GM13977 (cell line): ENCODE results near the gene DOLPP1.

ENCODE experiments used
- DNase-seq: peaks from one replicate; pipeline ENCODE4 v3.0.0; 2012; ENCODE audit warnings: low spot score
- in situ Hi-C: fragments of 300-500 bp; cut with MboI; formaldehyde crosslinking; loops from one replicate; pipeline ENCODE4 v1.12.0; 2022; ENCODE audit warnings: low sequenced_read_pairs, low pct_unique_long_range_greater_than_20kb, mixed read lengths, inconsistent platforms; ENCODE audit not compliant: unreplicated experiment
- TF ChIP-seq, protein P1 (sequence below): IDR thresholded peaks from 2 replicates; pipeline ENCODE4 v1.5.1; 2012; ENCODE audit warnings: mild to moderate bottlenecking, control low read depth; ENCODE audit not compliant: insufficient read depth; ENCODE audit errors: extremely low read depth, missing control alignments

DOLPP1 gene

DNA sequence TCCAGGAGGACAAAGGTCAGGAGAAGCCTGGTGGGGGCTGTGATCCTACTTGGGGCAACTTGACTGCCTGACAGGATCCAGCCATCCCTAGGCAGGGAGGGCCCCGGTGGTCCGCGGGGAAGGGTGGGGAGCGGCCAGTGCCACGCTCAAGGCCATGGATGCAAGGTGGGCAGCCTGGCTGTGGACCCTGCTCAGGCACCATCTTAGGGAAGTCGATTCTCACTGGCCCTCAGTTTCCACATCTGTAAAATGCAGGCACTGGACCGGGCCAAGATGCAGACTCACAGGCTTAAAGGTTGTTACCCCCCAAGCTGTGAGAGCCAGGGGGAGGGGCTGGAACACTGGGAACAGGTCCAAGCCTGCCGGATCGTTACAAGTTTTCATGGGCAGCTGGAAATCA is 8.7 kb upstream of the DOLPP1 start:
- no peak for DNase-seq
- in situ Hi-C loops: no loop called here
- TF ChIP-seq, protein P1, sequence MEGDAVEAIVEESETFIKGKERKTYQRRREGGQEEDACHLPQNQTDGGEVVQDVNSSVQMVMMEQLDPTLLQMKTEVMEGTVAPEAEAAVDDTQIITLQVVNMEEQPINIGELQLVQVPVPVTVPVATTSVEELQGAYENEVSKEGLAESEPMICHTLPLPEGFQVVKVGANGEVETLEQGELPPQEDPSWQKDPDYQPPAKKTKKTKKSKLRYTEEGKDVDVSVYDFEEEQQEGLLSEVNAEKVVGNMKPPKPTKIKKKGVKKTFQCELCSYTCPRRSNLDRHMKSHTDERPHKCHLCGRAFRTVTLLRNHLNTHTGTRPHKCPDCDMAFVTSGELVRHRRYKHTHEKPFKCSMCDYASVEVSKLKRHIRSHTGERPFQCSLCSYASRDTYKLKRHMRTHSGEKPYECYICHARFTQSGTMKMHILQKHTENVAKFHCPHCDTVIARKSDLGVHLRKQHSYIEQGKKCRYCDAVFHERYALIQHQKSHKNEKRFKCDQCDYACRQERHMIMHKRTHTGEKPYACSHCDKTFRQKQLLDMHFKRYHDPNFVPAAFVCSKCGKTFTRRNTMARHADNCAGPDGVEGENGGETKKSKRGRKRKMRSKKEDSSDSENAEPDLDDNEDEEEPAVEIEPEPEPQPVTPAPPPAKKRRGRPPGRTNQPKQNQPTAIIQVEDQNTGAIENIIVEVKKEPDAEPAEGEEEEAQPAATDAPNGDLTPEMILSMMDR: no peak

DNA sequence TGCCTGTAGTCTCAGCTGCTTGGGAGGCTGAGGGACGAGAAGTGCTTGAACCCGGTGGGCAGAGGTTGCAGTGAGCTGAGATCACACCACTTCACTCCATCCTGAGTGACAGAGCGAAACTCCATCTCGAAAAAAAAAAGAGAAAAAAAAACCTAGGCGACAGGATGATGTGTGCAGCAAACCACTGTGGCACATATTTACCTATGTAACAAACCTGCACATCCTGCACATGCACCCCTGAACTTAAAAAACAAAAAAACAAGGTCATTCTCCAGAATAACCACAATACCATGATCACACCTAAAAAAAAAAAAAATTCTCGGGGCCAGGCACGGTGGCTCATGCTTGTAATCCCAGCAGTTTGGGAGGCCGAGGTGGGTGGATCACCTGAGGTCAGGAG is 7.5 kb upstream of the DOLPP1 start:
- no peak for DNase-seq
- TF ChIP-seq, protein P1: no peak
- in situ Hi-C loops: no loop called here

- no peak for DNase-seq
- TF ChIP-seq, protein P1: no peak
- in situ Hi-C loops: no loop called here
Measured at GRCh38 chr9:129074106-129074505, 6.8 kb upstream of the DOLPP1 start.

- TF ChIP-seq, protein P1: no peak
- no peak for DNase-seq
- in situ Hi-C loops: no loop called here
Measured at GRCh38 chr9:129075996-129076639, 4.8 kb upstream of the DOLPP1 start.

DNA sequence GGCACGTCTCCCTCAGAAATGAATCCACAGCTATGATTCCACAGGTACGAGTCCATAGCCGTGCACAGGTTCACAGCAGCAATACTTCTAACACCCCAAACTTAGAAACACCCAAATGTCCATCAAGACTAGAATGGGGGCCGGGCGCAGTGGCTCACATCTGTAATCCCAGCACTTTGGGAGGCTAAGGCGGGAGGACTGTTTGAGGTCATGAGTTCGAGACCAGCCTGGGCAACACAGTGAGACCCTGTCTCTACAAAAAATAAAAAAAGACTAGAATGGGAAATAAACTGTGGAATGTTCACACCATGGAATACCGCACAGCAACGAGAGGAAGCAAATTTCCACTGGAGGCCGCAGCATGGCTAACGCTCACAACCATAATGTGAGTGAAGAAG is 4.3 kb upstream of the DOLPP1 start:
- TF ChIP-seq, protein P1: no peak
- in situ Hi-C loops: no loop called here

GRCh38 chr9:129077236-129077635 is 3.7 kb upstream of the DOLPP1 start:
- no peak for DNase-seq
- TF ChIP-seq, protein P1: no peak
- in situ Hi-C loops: no loop called here

More for the DNA sequence above, 4.3 kb upstream of the DOLPP1 start:
- DNase-seq: no peak
